ENCODE data around the gene CHCHD3.

CHCHD3 gene

GRCh38 chr7:133051719-133052400 lies 30.0 kb downstream of the CHCHD3 start:
- no peaks in the 10 kb centered on the region for H3K9me3 Mint-ChIP-seq
- no peaks in the 10 kb centered on the region for H3K27me3 Mint-ChIP-seq (ENCODE audit: low read depth, poor library complexity)
- H3K27ac Mint-ChIP-seq = no peak overlapping the region
- peaks cover 39% of the 10 kb centered on the region for H3K4me1 Mint-ChIP-seq
- H3K4me3 Mint-ChIP-seq = no peak overlapping the region
- no peak for DNase-seq
- TF ChIP-seq, protein P1, sequence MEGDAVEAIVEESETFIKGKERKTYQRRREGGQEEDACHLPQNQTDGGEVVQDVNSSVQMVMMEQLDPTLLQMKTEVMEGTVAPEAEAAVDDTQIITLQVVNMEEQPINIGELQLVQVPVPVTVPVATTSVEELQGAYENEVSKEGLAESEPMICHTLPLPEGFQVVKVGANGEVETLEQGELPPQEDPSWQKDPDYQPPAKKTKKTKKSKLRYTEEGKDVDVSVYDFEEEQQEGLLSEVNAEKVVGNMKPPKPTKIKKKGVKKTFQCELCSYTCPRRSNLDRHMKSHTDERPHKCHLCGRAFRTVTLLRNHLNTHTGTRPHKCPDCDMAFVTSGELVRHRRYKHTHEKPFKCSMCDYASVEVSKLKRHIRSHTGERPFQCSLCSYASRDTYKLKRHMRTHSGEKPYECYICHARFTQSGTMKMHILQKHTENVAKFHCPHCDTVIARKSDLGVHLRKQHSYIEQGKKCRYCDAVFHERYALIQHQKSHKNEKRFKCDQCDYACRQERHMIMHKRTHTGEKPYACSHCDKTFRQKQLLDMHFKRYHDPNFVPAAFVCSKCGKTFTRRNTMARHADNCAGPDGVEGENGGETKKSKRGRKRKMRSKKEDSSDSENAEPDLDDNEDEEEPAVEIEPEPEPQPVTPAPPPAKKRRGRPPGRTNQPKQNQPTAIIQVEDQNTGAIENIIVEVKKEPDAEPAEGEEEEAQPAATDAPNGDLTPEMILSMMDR (IDR thresholded peaks at IDR 0.05) = no peak
- H3K36me3 Mint-ChIP-seq (ENCODE audit: low read depth) = peaks cover 22% of the 10 kb centered on the region

DNA sequence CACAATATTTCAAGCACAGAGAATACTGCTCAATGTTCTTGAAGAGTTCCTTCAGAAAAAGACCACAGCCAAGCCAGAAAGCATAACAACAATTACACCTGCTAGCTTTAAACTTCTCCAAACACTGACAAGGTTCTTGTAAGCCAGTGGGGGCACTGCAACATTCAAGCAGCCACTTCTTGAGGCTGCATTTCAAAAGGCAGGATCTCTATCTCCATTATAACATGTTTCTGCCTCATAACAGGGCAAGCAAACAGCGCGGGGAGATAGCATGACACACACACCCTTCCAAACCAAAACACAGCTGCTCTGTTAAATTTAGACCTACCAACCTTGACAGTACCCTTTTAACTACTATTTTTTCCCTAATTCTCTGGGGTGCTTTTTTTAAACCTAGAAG lies 30.8 kb downstream of the CHCHD3 start:
- H3K4me1 Mint-ChIP-seq = peaks cover 34% of the 10 kb centered on the region
- H3K36me3 Mint-ChIP-seq (ENCODE audit: low read depth) = peaks cover 24% of the 10 kb centered on the region
- no peaks in the 10 kb centered on the region for H3K9me3 Mint-ChIP-seq
- no peak overlapping the region for H3K4me3 Mint-ChIP-seq
- no peaks in the 10 kb centered on the region for H3K27me3 Mint-ChIP-seq (ENCODE audit: low read depth, poor library complexity)
- DNase-seq = no peak
- TF ChIP-seq, protein P1 (IDR thresholded peaks at IDR 0.05) = no peak
- H3K27ac Mint-ChIP-seq = no peak overlapping the region

- Mint-ChIP-seq H3K4me1 (peaks cover 35% of the 10 kb centered on the region), H3K27me3 (ENCODE audit: low read depth, poor library complexity) (no peaks in the 10 kb centered on the region), H3K36me3 (ENCODE audit: low read depth) (peaks cover 24% of the 10 kb centered on the region), H3K9me3 (no peaks in the 10 kb centered on the region), H3K27ac (peak overlapping the region; percentile 32), H3K4me3 (no peak overlapping the region)
- no peak for DNase-seq
- TF ChIP-seq, protein P1 (IDR thresholded peaks at IDR 0.05) = no peak
Observed at GRCh38 chr7:133050200-133050995, 31.5 kb downstream of the CHCHD3 start.

DNA sequence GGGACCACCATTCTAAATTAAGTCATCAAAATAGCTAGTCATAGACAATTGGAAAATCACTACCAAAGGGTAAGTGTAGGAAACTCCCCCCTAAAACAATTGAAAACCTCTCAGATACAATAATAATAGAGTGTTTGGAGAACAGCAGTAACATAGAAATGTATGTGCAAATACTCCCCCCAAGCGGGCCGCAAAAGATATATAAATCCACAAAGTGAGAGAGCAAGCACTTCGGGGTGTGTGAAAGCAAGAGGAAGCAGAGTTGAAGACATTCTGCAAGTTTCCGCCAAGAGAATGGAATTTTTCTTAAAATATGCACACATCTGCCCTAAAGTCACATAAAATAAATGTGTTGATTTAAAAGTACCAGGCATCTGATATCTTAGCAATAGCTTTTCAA lies 33.3 kb downstream of the CHCHD3 start:
- no peaks in the 10 kb centered on the region for H3K9me3 Mint-ChIP-seq
- TF ChIP-seq, protein P1 (IDR thresholded peaks at IDR 0.05) = no peak
- no peak overlapping the region for H3K27ac Mint-ChIP-seq
- H3K36me3 Mint-ChIP-seq (ENCODE audit: low read depth) = peaks cover 24% of the 10 kb centered on the region
- H3K4me1 Mint-ChIP-seq = peaks cover 46% of the 10 kb centered on the region
- no peak for DNase-seq
- H3K4me3 Mint-ChIP-seq = no peak overlapping the region
- no peaks in the 10 kb centered on the region for H3K27me3 Mint-ChIP-seq (ENCODE audit: low read depth, poor library complexity)

GRCh38 chr7:133047321-133047720 lies 34.6 kb downstream of the CHCHD3 start:
- Mint-ChIP-seq H3K27me3 (ENCODE audit: low read depth, poor library complexity) (no peaks in the 10 kb centered on the region), H3K9me3 (no peaks in the 10 kb centered on the region), H3K36me3 (ENCODE audit: low read depth) (peaks cover 25% of the 10 kb centered on the region), H3K4me1 (peaks cover 37% of the 10 kb centered on the region), H3K27ac (no peak overlapping the region), H3K4me3 (no peak overlapping the region)
- TF ChIP-seq, protein P1 (IDR thresholded peaks at IDR 0.05) = no peak
- DNase-seq = no peak
